ENCODE results near the gene ATP2B2.

The ATP2B2 gene

DNA sequence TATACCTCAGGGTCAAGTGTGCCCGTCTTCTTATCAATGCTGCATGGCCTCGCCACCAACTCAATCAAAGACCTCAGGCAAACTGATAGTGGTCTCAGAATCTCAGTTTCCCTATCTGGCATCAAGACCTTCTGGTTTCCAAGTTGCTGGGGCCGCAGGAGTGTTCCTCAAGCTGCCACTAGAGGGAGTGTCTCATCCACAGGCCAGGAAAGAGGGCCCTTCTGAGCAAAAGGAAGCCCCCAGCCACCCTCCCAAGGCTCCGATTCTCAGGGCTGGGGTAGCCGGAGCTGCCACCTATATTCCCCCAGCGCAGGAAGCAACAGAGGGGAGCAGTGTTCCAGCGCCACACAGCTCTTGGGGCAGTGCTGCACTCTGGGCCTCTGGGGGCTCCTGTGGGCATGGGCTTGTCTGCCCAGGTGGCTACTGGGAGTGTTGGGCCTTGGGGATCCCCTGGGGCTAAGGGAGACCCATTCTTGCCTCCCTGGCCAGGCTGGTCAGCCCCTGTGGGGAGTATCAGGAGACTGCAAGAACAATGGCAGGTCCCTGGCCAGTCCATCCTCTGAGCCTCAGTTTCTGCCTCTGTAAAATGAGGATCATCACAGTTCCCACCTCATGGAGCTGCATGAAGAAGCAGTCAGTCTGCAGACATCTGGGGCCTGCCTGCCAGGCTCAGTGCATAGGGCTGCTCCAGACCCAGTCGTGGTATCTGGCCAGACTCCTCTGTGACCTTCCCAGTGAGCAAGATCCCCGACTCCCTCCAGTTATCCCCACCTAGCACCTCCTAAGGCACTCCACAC is 161.0 kb downstream of the ATP2B2 start:
- H3K27me3 ChIP-seq: no peaks in the 10 kb centered on the region

DNA sequence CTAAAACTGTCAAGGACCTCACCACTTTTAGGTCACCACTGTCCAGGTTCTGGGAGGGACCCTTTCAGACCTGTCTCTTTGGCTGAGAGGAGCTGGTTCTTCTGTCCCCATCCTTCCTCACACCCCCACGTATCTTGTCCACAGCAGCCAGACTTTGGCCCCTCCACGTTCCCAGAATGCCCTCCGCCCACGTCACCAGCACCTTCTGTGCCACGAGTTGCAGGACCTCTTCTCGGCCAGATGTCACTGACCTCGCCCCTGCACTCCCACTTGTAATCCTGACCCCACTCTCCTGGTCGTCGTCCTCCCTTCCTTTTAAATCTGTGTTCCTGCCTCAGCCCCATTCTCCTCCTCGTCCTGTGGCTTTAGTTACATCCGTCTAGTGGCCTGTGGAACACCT is 161.9 kb downstream of the ATP2B2 start:
- Histone ChIP-seq H3K27me3 (no peaks in the 10 kb centered on the region), H3K4me3 (ENCODE audit: low read depth in 1 of 2, low read length in 1 of 2) (no peak overlapping the region), H3K27ac (no peak overlapping the region), H3K36me3 (no peaks in the 10 kb centered on the region), H3K9me3 (no peaks in the 10 kb centered on the region), H3K4me1 (ENCODE audit: control insufficient read depth in 1 of 2, insufficient read depth in 1 of 2, low read depth in 1 of 2, low read length in 1 of 2) (no peaks in the 10 kb centered on the region)
- TF ChIP-seq, protein P1, sequence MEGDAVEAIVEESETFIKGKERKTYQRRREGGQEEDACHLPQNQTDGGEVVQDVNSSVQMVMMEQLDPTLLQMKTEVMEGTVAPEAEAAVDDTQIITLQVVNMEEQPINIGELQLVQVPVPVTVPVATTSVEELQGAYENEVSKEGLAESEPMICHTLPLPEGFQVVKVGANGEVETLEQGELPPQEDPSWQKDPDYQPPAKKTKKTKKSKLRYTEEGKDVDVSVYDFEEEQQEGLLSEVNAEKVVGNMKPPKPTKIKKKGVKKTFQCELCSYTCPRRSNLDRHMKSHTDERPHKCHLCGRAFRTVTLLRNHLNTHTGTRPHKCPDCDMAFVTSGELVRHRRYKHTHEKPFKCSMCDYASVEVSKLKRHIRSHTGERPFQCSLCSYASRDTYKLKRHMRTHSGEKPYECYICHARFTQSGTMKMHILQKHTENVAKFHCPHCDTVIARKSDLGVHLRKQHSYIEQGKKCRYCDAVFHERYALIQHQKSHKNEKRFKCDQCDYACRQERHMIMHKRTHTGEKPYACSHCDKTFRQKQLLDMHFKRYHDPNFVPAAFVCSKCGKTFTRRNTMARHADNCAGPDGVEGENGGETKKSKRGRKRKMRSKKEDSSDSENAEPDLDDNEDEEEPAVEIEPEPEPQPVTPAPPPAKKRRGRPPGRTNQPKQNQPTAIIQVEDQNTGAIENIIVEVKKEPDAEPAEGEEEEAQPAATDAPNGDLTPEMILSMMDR (IDR thresholded peaks at IDR 0.05): no peak

More for the DNA sequence above, 161.0 kb downstream of the ATP2B2 start:
- Histone ChIP-seq H3K27ac (no peak overlapping the region), H3K9me3 (no peaks in the 10 kb centered on the region), H3K4me1 (ENCODE audit: control insufficient read depth in 1 of 2, insufficient read depth in 1 of 2, low read depth in 1 of 2, low read length in 1 of 2) (no peaks in the 10 kb centered on the region), H3K4me3 (ENCODE audit: low read depth in 1 of 2, low read length in 1 of 2) (no peak overlapping the region), H3K36me3 (no peaks in the 10 kb centered on the region)
- TF ChIP-seq, protein P1 (IDR thresholded peaks at IDR 0.05): peak; percentile 55

DNA sequence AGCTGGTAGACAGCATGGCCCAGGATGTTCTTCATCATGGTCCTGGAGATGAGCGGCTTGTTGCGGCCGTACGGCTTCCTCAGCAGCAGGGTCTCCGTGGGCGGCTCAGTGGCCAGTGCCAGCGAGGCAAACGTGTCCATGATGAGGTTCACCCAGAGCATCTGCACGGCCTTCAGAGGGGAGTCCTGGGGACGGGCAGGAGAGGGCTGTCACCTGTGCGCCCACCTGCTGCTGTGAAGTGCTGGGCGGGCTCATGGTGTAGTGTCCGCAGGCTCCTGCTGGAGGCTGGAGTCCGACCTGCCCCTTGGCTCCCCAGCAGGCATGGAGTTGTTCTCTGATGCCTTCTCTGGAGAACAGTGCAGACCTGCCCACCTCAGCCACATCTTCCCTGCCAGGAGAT is 162.6 kb downstream of the ATP2B2 start:
- Histone ChIP-seq H3K36me3 (no peaks in the 10 kb centered on the region), H3K27ac (no peak overlapping the region), H3K9me3 (no peaks in the 10 kb centered on the region), H3K27me3 (no peaks in the 10 kb centered on the region), H3K4me1 (ENCODE audit: control insufficient read depth in 1 of 2, insufficient read depth in 1 of 2, low read depth in 1 of 2, low read length in 1 of 2) (no peaks in the 10 kb centered on the region), H3K4me3 (ENCODE audit: low read depth in 1 of 2, low read length in 1 of 2) (no peak overlapping the region)
- TF ChIP-seq, protein P1 (IDR thresholded peaks at IDR 0.05): no peak

DNA sequence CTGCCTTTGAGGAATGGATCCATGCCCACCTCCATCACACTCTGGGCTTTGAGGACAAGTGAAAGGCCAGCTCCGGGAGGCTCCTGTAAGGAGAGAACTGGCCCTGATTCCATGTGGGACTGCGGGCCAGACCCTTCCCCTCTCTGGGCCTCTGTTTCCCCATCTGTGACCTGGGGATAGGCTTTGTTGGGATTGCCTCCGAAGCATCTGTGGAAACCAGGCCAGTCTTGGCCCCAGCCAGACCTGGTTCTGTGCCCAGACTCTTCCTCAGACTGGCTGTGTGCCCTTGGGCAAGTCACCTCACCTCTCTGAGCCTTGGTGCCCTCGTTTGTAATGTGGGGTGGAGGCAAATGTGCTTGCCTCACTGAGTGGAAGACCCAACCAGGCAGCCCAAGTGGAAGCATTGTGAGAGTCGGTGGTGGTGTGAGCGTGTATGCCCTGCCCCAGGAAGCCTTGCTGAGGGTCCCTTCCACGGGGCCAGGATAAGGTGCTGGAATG is 163.4 kb downstream of the ATP2B2 start:
- H3K4me1 ChIP-seq (ENCODE audit: control insufficient read depth in 1 of 2, insufficient read depth in 1 of 2, low read depth in 1 of 2, low read length in 1 of 2): no peaks in the 10 kb centered on the region
- no peaks in the 10 kb centered on the region for H3K36me3 ChIP-seq
- no peak overlapping the region for H3K27ac ChIP-seq
- H3K4me3 ChIP-seq (ENCODE audit: low read depth in 1 of 2, low read length in 1 of 2): no peak overlapping the region
- TF ChIP-seq, protein P1 (IDR thresholded peaks at IDR 0.05): no peak
- no peaks in the 10 kb centered on the region for H3K9me3 ChIP-seq
- H3K27me3 ChIP-seq: no peaks in the 10 kb centered on the region

DNA sequence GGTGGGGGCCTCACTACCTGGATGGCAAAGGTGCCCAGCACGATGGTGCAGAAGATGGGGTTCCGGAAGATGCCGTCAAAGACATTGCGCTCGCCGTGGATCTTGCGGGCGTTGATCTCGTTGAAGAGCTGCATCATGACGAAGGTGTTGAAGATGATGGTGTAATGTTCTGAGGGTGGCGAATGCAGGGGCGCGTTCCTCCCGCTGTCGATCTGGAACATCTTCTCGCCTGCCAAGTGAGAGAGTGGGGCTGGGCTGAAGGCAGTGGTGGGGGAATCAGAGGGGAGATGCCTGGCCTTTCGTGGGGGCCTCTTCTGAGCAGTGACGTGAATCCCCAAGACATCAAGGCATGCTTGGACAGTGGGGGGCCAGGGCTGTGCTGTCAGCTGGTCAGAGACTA is 164.9 kb downstream of the ATP2B2 start:
- Histone ChIP-seq H3K4me1 (ENCODE audit: control insufficient read depth in 1 of 2, insufficient read depth in 1 of 2, low read depth in 1 of 2, low read length in 1 of 2) (no peaks in the 10 kb centered on the region), H3K36me3 (no peaks in the 10 kb centered on the region), H3K27ac (no peak overlapping the region), H3K27me3 (no peaks in the 10 kb centered on the region), H3K4me3 (ENCODE audit: low read depth in 1 of 2, low read length in 1 of 2) (no peak overlapping the region), H3K9me3 (no peaks in the 10 kb centered on the region)
- TF ChIP-seq, protein P1 (IDR thresholded peaks at IDR 0.05): no peak
